ENCODE data around the gene L2HGDH.

L2HGDH gene

DNA sequence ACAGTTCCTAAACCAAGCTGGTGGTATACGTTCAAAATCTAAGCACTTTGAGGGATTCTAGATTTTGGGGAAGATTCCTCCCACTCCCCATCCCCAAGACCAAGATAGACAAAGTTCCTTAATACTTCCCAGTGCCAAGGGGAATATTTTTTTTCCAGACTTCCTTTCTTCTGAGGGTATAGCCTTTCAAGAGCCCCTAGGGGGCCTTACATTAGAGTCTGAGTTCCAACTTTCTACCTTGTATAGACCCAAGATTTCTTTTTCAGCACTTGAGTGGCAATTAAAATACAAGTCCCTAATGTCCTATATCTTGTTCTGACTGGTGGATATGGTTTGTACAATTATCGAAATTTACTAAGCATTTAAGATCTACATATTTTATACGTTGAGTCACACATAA is 52.0 kb downstream of the L2HGDH start:
- Histone ChIP-seq H3K27me3 (replicated peaks; ENCODE audit: insufficient read depth, low read length) (no peaks in the 10 kb centered on the region), H3K4me3 (ENCODE audit: low read length) (no peak overlapping the region), H3K4me1 (ENCODE audit: low read length) (no peaks in the 10 kb centered on the region), H3K27ac (ENCODE audit: low read length) (no peak overlapping the region), H3K36me3 (replicated peaks; ENCODE audit: insufficient read depth, low read length) (no peaks in the 10 kb centered on the region), H3F3A (ENCODE audit: insufficient read depth, low read length) (no peaks in the 10 kb centered on the region), H3K9ac (ENCODE audit: low read length) (no peak overlapping the region), H3K9me2 (replicated peaks; ENCODE audit: insufficient read depth, low read length) (no peaks in the 10 kb centered on the region), H3K4me2 (ENCODE audit: low read depth, low read length) (no peak overlapping the region), H3K9me3 (replicated peaks; ENCODE audit: insufficient read depth, low read length) (no peaks in the 10 kb centered on the region), H2AFZ (ENCODE audit: low read length) (no peak overlapping the region), H3K79me2 (ENCODE audit: low read length) (no peaks in the 10 kb centered on the region), H4K20me1 (ENCODE audit: insufficient read depth, low read length) (no peaks in the 10 kb centered on the region)
- no peak for TF ChIP-seq EZH2 (optimal IDR thresholded peaks at IDR 0.05; ENCODE audit: low read depth, low read length)
- TF ChIP-seq, protein P1, sequence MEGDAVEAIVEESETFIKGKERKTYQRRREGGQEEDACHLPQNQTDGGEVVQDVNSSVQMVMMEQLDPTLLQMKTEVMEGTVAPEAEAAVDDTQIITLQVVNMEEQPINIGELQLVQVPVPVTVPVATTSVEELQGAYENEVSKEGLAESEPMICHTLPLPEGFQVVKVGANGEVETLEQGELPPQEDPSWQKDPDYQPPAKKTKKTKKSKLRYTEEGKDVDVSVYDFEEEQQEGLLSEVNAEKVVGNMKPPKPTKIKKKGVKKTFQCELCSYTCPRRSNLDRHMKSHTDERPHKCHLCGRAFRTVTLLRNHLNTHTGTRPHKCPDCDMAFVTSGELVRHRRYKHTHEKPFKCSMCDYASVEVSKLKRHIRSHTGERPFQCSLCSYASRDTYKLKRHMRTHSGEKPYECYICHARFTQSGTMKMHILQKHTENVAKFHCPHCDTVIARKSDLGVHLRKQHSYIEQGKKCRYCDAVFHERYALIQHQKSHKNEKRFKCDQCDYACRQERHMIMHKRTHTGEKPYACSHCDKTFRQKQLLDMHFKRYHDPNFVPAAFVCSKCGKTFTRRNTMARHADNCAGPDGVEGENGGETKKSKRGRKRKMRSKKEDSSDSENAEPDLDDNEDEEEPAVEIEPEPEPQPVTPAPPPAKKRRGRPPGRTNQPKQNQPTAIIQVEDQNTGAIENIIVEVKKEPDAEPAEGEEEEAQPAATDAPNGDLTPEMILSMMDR (IDR thresholded peaks at IDR 0.05; ENCODE audit: low read length) = no peak
- TF ChIP-seq EZH2phosphoT487 (IDR thresholded peaks at IDR 0.05; ENCODE audit: low read length) = no peak
- DNase-seq = no peak

DNA sequence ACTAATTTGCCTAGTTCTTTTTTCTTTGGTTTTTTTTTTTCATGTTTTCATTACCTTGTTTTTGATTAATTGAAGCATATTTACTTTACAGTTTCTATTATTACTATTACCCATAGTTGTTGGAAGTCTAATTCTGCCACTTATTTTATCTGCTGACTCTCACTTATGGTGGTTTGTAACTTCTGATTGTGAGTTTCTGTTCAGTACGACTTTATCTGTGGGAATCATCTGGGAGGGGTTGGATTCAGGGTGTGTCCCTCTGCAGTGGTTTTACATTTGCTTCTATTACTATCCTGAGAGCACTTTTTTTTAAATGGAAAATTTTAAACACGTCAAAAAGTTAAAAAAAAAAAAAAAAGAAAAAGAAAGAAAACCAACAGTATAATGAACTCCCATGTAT is 54.3 kb downstream of the L2HGDH start:
- no peaks in the 10 kb centered on the region for H3K36me3 ChIP-seq (replicated peaks; ENCODE audit: insufficient read depth, low read length)
- no peaks in the 10 kb centered on the region for H3K79me2 ChIP-seq (ENCODE audit: low read length)
- no peaks in the 10 kb centered on the region for H4K20me1 ChIP-seq (ENCODE audit: insufficient read depth, low read length)
- DNase-seq = no peak
- TF ChIP-seq, protein P1 (IDR thresholded peaks at IDR 0.05; ENCODE audit: low read length) = no peak
- TF ChIP-seq EZH2phosphoT487 (IDR thresholded peaks at IDR 0.05; ENCODE audit: low read length) (no peak), EZH2 (optimal IDR thresholded peaks at IDR 0.05; ENCODE audit: low read depth, low read length) (no peak)
- H2AFZ ChIP-seq (ENCODE audit: low read length) = no peak overlapping the region
- H3K9me3 ChIP-seq (replicated peaks; ENCODE audit: insufficient read depth, low read length) = no peaks in the 10 kb centered on the region
- no peak overlapping the region for H3K4me3 ChIP-seq (ENCODE audit: low read length)
- no peaks in the 10 kb centered on the region for H3K9me2 ChIP-seq (replicated peaks; ENCODE audit: insufficient read depth, low read length)
- H3K4me2 ChIP-seq (ENCODE audit: low read depth, low read length) = no peak overlapping the region
- no peaks in the 10 kb centered on the region for H3K27me3 ChIP-seq (replicated peaks; ENCODE audit: insufficient read depth, low read length)
- no peaks in the 10 kb centered on the region for H3F3A ChIP-seq (ENCODE audit: insufficient read depth, low read length)
- H3K4me1 ChIP-seq (ENCODE audit: low read length) = no peaks in the 10 kb centered on the region
- H3K27ac ChIP-seq (ENCODE audit: low read length) = no peak overlapping the region
- H3K9ac ChIP-seq (ENCODE audit: low read length) = no peak overlapping the region

GRCh38 chr14:50254248-50254647 is 57.8 kb downstream of the L2HGDH start:
- H3K4me3 ChIP-seq (ENCODE audit: low read length) = no peak overlapping the region
- H3K27ac ChIP-seq (ENCODE audit: low read length) = no peak overlapping the region
- no peaks in the 10 kb centered on the region for H3K79me2 ChIP-seq (ENCODE audit: low read length)
- H3K27me3 ChIP-seq (replicated peaks; ENCODE audit: insufficient read depth, low read length) = no peaks in the 10 kb centered on the region
- no peaks in the 10 kb centered on the region for H3K9me2 ChIP-seq (replicated peaks; ENCODE audit: insufficient read depth, low read length)
- no peaks in the 10 kb centered on the region for H3K9me3 ChIP-seq (replicated peaks; ENCODE audit: insufficient read depth, low read length)
- H3F3A ChIP-seq (ENCODE audit: insufficient read depth, low read length) = no peaks in the 10 kb centered on the region
- TF ChIP-seq EZH2 (optimal IDR thresholded peaks at IDR 0.05; ENCODE audit: low read depth, low read length) = no peak
- TF ChIP-seq EZH2phosphoT487 (IDR thresholded peaks at IDR 0.05; ENCODE audit: low read length) = no peak
- no peak overlapping the region for H3K4me2 ChIP-seq (ENCODE audit: low read depth, low read length)
- H3K4me1 ChIP-seq (ENCODE audit: low read length) = no peaks in the 10 kb centered on the region
- no peak overlapping the region for H2AFZ ChIP-seq (ENCODE audit: low read length)
- DNase-seq = no peak
- H3K9ac ChIP-seq (ENCODE audit: low read length) = no peak overlapping the region
- no peaks in the 10 kb centered on the region for H3K36me3 ChIP-seq (replicated peaks; ENCODE audit: insufficient read depth, low read length)
- no peaks in the 10 kb centered on the region for H4K20me1 ChIP-seq (ENCODE audit: insufficient read depth, low read length)

GRCh38 chr14:50249136-50249775 is 62.8 kb downstream of the L2HGDH start:
- Histone ChIP-seq H3K9ac (ENCODE audit: low read length) (no peak overlapping the region), H3F3A (ENCODE audit: insufficient read depth, low read length) (no peaks in the 10 kb centered on the region), H3K9me3 (replicated peaks; ENCODE audit: insufficient read depth, low read length) (no peaks in the 10 kb centered on the region), H3K4me3 (ENCODE audit: low read length) (no peak overlapping the region), H3K4me1 (ENCODE audit: low read length) (no peaks in the 10 kb centered on the region), H3K36me3 (replicated peaks; ENCODE audit: insufficient read depth, low read length) (no peaks in the 10 kb centered on the region), H3K4me2 (ENCODE audit: low read depth, low read length) (no peak overlapping the region), H4K20me1 (ENCODE audit: insufficient read depth, low read length) (no peaks in the 10 kb centered on the region), H3K9me2 (replicated peaks; ENCODE audit: insufficient read depth, low read length) (no peaks in the 10 kb centered on the region), H3K27me3 (replicated peaks; ENCODE audit: insufficient read depth, low read length) (no peaks in the 10 kb centered on the region), H2AFZ (ENCODE audit: low read length) (no peak overlapping the region), H3K27ac (ENCODE audit: low read length) (no peak overlapping the region), H3K79me2 (ENCODE audit: low read length) (no peaks in the 10 kb centered on the region)
- TF ChIP-seq EZH2 (optimal IDR thresholded peaks at IDR 0.05; ENCODE audit: low read depth, low read length) (no peak), EZH2phosphoT487 (IDR thresholded peaks at IDR 0.05; ENCODE audit: low read length) (no peak)
- TF ChIP-seq, protein P1 (IDR thresholded peaks at IDR 0.05; ENCODE audit: low read length) = no peak
- no peak for DNase-seq

Measured in MM.1S (cell line).